SK-N-DZ (cell line): ENCODE measurements around the gene FCRLA. TPM values are rescaled to one million over a fixed set of nuclear protein-coding genes. Genes with fewer than 3 reads are reported as not detected.
"Not testable (repeated sequence)": the region's sequence is repeated elsewhere in the genome, so short reads cannot be mapped to it uniquely, and the experiment has no call there.

ENCODE experiments used
- DNase-seq: peaks from one replicate; pipeline ENCODE4 v3.0.0-alpha.2; 2015; ENCODE audit warnings: low spot score
- polyA plus RNA-seq, 2 experiments: library from polyadenylated mRNA; depleted of rRNA; stranded (reverse); fragments of >200 nt; gene quantifications; 2 replicates each; pipeline ENCODE4 v1.2.3, GENCODE V29; 2014

FCRLA gene
- not detected in 2 replicates for polyA plus RNA-seq (2014; cell fraction: cytosol; rRNA removed)
- polyA plus RNA-seq (2014; cell fraction: nucleus; rRNA removed): not detected in 2 replicates

- DNase-seq: no peak
Measured at GRCh38 chr1:161706482-161707347, at the start of gene FCRLA. TSS of gene FCRLA (plus strand) at chr1:161707229. CDS start at chr1:161707265, 36 bp downstream.

GRCh38 chr1:161658524-161658923 lies 48.5 kb upstream of the FCRLA start:
- not testable (repeated sequence) for DNase-seq

GRCh38 chr1:161661660-161662311 lies 45.2 kb upstream of the FCRLA start:
- not testable (repeated sequence) for DNase-seq

- not testable (repeated sequence) for DNase-seq
Measured at GRCh38 chr1:161662684-161663339, 44.2 kb upstream of the FCRLA start, which contains the start of gene FCGR2B. TSS of gene FCGR2B (plus strand) at chr1:161663143. CDS start at chr1:161663242, 99 bp downstream.

- DNase-seq: not testable (repeated sequence)
Measured at GRCh38 chr1:161663569-161663968, 43.5 kb upstream of the FCRLA start.

GRCh38 chr1:161664689-161665088 lies 42.3 kb upstream of the FCRLA start:
- DNase-seq: not testable (repeated sequence)

GRCh38 chr1:161671045-161672020 lies 35.7 kb upstream of the FCRLA start:
- DNase-seq: not testable (repeated sequence)

- not testable (repeated sequence) for DNase-seq
Measured at GRCh38 chr1:161673437-161673836, 33.6 kb upstream of the FCRLA start.

GRCh38 chr1:161674447-161674846 lies 32.6 kb upstream of the FCRLA start:
- not testable (repeated sequence) for DNase-seq

- not testable (repeated sequence) for DNase-seq
Measured at GRCh38 chr1:161674908-161675307, 32.1 kb upstream of the FCRLA start.

GRCh38 chr1:161676441-161676840 lies 30.6 kb upstream of the FCRLA start:
- DNase-seq: no peak

GRCh38 chr1:161676958-161677689 lies 29.9 kb upstream of the FCRLA start:
- no peak for DNase-seq

- DNase-seq: no peak
Measured at GRCh38 chr1:161678500-161678899, 28.5 kb upstream of the FCRLA start.

- DNase-seq: no peak
Measured at GRCh38 chr1:161681879-161682278, 25.1 kb upstream of the FCRLA start.

- DNase-seq: no peak
Measured at GRCh38 chr1:161688946-161689345, 18.1 kb upstream of the FCRLA start.

- DNase-seq: no peak
Measured at GRCh38 chr1:161691846-161692245, 15.2 kb upstream of the FCRLA start.

GRCh38 chr1:161693020-161693712 lies 13.9 kb upstream of the FCRLA start:
- not testable (repeated sequence) for DNase-seq

GRCh38 chr1:161698302-161698701 lies 8.7 kb upstream of the FCRLA start:
- DNase-seq: not testable (repeated sequence)

GRCh38 chr1:161702250-161702649 lies 4.8 kb upstream of the FCRLA start:
- no peak for DNase-seq
